Measurements from ENCODE around the gene NEDD8.

NEDD8 gene

DNA sequence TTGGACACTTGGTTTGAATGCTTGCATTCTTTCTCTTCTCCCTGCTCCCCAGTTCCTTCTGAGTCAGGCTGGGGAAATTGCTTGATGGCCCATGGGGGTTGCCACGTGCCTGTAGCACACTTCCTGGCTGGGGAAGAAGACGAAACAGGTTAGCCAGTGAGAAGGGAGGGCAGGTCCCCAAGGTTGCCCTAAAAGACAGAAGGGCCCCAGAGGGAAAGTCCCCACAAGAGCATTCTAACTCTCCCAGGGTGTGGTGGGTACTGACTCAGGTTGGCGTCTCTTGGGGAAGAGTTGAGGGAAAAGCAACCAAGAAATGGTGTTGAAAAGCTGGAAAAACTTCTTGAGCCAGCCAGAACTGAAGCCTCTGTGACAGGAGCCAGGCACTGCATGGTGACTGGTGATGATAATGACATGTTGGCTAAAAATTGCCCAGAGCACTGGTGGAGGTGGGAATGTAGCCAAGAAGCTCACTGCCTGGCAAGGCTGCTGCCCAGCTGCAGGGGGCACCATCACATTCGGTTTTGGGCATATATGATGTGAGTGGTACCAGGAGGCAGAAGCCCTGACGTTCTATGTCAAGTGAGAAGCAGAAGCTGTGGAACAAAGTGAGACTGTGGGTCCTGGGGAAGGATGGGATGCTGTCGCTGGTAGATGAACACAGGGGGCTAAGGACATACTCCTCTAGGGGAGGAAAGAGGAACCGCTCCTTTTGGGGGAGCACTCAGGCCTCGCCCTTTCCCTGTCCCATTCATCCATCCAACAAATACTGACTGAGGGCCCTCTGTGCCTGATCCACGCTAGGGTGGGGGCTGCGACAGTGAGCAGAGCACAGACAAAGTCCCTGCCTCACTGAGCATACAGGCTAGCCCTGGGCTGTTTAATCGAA is 47.4 kb upstream of the NEDD8 start:
- peak; percentile 75 for ATAC-seq
- TF ChIP-seq PPARA (CRISPR knock-in tag; IDR thresholded peaks at IDR 0.05; ENCODE audit: borderline replicate concordance) = no peak
- TF ChIP-seq SNAI2 (CRISPR knock-in tag; IDR thresholded peaks at IDR 0.05) = no peak
- no peak for TF ChIP-seq OSR1 (CRISPR knock-in tag; IDR thresholded peaks at IDR 0.05)
- TF ChIP-seq TOX (CRISPR knock-in tag; IDR thresholded peaks at IDR 0.05; ENCODE audit: borderline replicate concordance) = no peak

DNA sequence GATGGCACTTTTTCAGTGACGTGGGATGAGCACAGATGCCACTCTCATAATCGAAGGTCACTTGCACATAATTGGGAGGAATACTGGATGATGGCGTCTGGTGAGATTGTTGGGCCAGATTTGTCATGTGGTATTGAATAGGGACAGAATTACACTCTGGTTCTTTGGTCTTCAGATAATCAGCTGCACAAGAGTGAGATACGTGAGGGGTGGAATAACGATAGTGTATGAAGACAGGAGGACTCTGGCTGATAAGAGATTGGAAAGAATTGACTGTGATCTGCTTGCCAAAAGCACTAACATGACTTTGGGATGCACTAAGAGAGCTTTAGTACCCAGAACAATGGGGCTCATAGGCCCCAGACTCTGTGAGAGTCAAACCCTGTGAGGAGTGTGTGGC is 46.3 kb upstream of the NEDD8 start:
- ATAC-seq = no peak
- TF ChIP-seq GLIS3 (CRISPR knock-in tag; IDR thresholded peaks at IDR 0.05) = no peak
- no peak for TF ChIP-seq OSR1 (CRISPR knock-in tag; IDR thresholded peaks at IDR 0.05)
- no peak for TF ChIP-seq ISL1 (CRISPR knock-in tag; IDR thresholded peaks at IDR 0.05)
- TF ChIP-seq, protein P1, sequence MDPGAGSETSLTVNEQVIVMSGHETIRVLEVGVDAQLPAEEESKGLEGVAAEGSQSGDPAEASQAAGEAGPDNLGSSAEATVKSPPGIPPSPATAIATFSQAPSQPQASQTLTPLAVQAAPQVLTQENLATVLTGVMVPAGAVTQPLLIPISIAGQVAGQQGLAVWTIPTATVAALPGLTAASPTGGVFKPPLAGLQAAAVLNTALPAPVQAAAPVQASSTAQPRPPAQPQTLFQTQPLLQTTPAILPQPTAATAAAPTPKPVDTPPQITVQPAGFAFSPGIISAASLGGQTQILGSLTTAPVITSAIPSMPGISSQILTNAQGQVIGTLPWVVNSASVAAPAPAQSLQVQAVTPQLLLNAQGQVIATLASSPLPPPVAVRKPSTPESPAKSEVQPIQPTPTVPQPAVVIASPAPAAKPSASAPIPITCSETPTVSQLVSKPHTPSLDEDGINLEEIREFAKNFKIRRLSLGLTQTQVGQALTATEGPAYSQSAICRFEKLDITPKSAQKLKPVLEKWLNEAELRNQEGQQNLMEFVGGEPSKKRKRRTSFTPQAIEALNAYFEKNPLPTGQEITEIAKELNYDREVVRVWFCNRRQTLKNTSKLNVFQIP (CRISPR knock-in tag; IDR thresholded peaks at IDR 0.05; ENCODE audit: borderline replicate concordance, low read depth) = no peak
- TF ChIP-seq, protein P2, sequence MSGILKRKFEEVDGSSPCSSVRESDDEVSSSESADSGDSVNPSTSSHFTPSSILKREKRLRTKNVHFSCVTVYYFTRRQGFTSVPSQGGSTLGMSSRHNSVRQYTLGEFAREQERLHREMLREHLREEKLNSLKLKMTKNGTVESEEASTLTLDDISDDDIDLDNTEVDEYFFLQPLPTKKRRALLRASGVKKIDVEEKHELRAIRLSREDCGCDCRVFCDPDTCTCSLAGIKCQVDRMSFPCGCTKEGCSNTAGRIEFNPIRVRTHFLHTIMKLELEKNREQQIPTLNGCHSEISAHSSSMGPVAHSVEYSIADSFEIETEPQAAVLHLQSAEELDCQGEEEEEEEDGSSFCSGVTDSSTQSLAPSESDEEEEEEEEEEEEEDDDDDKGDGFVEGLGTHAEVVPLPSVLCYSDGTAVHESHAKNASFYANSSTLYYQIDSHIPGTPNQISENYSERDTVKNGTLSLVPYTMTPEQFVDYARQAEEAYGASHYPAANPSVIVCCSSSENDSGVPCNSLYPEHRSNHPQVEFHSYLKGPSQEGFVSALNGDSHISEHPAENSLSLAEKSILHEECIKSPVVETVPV (CRISPR knock-in tag; IDR thresholded peaks at IDR 0.05) = no peak

DNA sequence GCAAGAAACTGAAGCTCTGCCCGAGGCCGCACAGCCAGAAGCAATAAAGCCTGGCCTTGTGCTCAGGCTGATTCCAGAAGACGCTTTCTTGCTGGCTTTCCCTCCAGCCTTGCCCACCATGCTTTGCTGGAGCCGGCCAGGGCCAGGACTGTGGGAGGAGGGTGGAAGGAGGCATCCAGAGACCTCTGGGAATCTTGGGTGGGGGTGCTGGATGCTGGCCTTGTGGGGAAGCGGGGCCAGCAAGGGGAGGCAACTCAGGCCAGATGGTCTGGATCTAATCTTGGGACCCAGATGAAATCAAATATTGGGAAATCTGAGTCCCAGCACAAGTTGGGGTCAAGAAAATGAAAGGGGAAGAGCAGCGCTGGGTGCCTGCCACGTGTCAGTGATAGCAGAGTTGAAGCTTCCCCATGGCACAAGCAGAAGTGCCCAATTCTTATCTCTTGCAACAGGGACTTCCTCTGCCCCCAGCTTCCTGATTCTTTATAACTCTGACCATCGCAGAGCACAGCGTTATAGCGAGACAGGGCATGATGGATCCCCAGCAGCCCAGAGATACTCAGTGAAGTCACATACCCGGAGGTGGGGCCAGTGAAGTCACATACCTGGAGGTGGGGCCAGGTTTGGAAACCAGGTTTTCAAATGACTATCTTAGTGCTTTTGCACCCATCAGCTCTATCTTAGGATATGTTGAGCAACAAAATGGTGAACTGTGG is 45.6 kb upstream of the NEDD8 start:
- no peak for ATAC-seq
- TF ChIP-seq SNAI2 (CRISPR knock-in tag; IDR thresholded peaks at IDR 0.05) (no peak), OSR1 (CRISPR knock-in tag; IDR thresholded peaks at IDR 0.05) (no peak), GLIS3 (CRISPR knock-in tag; IDR thresholded peaks at IDR 0.05) (no peak), ZNF8 (CRISPR knock-in tag; IDR thresholded peaks at IDR 0.05) (no peak), TOX (CRISPR knock-in tag; IDR thresholded peaks at IDR 0.05; ENCODE audit: borderline replicate concordance) (no peak), RARB (CRISPR knock-in tag; IDR thresholded peaks at IDR 0.05) (no peak), ZFP30 (CRISPR knock-in tag; IDR thresholded peaks at IDR 0.05) (no peak), TCF4 (CRISPR knock-in tag; IDR thresholded peaks at IDR 0.05; ENCODE audit: borderline replicate concordance) (no peak)
- TF ChIP-seq, protein P3, sequence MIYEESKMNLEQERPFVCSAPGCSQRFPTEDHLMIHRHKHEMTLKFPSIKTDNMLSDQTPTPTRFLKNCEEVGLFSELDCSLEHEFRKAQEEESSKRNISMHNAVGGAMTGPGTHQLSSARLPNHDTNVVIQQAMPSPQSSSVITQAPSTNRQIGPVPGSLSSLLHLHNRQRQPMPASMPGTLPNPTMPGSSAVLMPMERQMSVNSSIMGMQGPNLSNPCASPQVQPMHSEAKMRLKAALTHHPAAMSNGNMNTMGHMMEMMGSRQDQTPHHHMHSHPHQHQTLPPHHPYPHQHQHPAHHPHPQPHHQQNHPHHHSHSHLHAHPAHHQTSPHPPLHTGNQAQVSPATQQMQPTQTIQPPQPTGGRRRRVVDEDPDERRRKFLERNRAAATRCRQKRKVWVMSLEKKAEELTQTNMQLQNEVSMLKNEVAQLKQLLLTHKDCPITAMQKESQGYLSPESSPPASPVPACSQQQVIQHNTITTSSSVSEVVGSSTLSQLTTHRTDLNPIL (CRISPR knock-in tag; IDR thresholded peaks at IDR 0.05; ENCODE audit: low read depth) = no peak
- TF ChIP-seq, protein P2 (CRISPR knock-in tag; IDR thresholded peaks at IDR 0.05) = no peak

DNA sequence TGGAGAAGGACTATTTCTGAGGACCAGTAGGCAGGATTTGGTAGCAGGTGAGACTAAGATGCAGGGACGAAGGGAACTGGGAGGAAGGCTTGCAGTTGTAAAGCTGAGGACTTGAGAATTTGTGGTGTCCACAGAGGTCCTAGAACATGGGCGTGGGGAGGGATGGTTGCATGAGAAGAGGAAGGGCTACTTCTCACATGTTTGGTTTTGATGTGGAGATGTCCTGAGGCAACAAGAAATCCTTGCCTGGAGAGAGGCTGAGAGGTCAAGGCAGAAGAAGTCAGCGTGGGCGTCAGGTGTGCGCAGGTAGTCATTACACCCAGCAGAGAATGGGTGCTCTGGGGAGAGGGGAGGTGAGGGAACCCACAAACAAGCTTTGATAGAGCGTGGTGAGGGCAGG is 44.9 kb upstream of the NEDD8 start:
- ATAC-seq = no peak
- no peak for TF ChIP-seq ZFP3 (CRISPR knock-in tag; IDR thresholded peaks at IDR 0.05)
- no peak for TF ChIP-seq TCF4 (CRISPR knock-in tag; IDR thresholded peaks at IDR 0.05; ENCODE audit: borderline replicate concordance)
- no peak for TF ChIP-seq CSDC2 (CRISPR knock-in tag; IDR thresholded peaks at IDR 0.05)
- TF ChIP-seq, protein P1 (CRISPR knock-in tag; IDR thresholded peaks at IDR 0.05; ENCODE audit: borderline replicate concordance, low read depth) = no peak
- TF ChIP-seq ZNF565 (CRISPR knock-in tag; conservative IDR thresholded peaks at IDR 0.05; ENCODE audit: low read depth) = no peak
- TF ChIP-seq, protein P4, sequence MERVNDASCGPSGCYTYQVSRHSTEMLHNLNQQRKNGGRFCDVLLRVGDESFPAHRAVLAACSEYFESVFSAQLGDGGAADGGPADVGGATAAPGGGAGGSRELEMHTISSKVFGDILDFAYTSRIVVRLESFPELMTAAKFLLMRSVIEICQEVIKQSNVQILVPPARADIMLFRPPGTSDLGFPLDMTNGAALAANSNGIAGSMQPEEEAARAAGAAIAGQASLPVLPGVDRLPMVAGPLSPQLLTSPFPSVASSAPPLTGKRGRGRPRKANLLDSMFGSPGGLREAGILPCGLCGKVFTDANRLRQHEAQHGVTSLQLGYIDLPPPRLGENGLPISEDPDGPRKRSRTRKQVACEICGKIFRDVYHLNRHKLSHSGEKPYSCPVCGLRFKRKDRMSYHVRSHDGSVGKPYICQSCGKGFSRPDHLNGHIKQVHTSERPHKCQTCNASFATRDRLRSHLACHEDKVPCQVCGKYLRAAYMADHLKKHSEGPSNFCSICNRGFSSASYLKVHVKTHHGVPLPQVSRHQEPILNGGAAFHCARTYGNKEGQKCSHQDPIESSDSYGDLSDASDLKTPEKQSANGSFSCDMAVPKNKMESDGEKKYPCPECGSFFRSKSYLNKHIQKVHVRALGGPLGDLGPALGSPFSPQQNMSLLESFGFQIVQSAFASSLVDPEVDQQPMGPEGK (CRISPR knock-in tag; IDR thresholded peaks at IDR 0.05; ENCODE audit: borderline replicate concordance) = no peak
- TF ChIP-seq, protein P5, sequence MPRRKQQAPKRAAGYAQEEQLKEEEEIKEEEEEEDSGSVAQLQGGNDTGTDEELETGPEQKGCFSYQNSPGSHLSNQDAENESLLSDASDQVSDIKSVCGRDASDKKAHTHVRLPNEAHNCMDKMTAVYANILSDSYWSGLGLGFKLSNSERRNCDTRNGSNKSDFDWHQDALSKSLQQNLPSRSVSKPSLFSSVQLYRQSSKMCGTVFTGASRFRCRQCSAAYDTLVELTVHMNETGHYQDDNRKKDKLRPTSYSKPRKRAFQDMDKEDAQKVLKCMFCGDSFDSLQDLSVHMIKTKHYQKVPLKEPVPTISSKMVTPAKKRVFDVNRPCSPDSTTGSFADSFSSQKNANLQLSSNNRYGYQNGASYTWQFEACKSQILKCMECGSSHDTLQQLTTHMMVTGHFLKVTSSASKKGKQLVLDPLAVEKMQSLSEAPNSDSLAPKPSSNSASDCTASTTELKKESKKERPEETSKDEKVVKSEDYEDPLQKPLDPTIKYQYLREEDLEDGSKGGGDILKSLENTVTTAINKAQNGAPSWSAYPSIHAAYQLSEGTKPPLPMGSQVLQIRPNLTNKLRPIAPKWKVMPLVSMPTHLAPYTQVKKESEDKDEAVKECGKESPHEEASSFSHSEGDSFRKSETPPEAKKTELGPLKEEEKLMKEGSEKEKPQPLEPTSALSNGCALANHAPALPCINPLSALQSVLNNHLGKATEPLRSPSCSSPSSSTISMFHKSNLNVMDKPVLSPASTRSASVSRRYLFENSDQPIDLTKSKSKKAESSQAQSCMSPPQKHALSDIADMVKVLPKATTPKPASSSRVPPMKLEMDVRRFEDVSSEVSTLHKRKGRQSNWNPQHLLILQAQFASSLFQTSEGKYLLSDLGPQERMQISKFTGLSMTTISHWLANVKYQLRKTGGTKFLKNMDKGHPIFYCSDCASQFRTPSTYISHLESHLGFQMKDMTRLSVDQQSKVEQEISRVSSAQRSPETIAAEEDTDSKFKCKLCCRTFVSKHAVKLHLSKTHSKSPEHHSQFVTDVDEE (CRISPR knock-in tag; IDR thresholded peaks at IDR 0.05) = no peak
- TF ChIP-seq ARNTL (CRISPR knock-in tag; IDR thresholded peaks at IDR 0.05; ENCODE audit: borderline replicate concordance, low read depth) = no peak
- no peak for TF ChIP-seq PPARA (CRISPR knock-in tag; IDR thresholded peaks at IDR 0.05; ENCODE audit: borderline replicate concordance)
